CD4-positive, alpha-beta T cell treated with Interleukin-15 for 4 hours (primary cell): Measurements from ENCODE around the gene SMIM44.

Source experiments
- DNase-seq: peaks from one replicate; pipeline ENCODE4 v3.0.0-alpha.2; 2020; ENCODE audit warnings: low spot score

The SMIM44 gene

DNA sequence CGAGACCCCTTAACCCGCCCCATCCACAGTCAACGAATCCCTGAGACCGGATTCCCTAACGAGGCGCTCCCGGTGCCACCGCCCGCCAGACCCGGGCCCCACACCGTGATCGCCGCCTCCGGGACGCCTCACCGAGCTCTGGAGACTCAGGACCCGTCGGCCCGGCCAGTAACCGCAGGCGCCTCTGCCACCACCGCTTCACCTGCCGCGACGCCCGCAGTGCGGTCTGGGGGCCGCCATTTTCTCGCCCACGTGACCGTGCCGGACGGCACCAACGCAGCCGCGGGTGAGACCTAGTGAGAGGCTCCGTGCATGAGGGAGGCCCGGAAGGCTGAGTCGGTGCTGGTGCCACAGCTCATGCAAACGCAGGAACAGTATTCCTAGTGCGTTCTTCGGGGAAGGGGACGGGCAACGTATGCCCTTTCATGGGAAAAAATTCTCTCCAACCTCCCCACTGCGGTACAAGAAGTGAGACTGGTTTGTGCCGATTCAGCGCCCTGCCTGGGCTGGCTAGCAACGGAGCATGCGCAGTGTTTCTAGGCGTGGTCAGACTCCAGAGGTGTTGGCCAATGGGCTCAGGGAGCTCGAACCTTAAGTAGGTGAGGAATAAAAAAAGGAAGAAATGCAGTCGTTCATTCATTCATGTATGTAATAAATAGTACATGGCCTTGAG lies 17.3 kb upstream of the SMIM44 start, which contains the start of gene DOHH:
Gene DOHH (minus strand): TSS at position 246 of the 673 bp plus-strand sequence. CDS start 3,860 bp downstream, outside the sequence.
- DNase-seq = peak; percentile 98

DNA sequence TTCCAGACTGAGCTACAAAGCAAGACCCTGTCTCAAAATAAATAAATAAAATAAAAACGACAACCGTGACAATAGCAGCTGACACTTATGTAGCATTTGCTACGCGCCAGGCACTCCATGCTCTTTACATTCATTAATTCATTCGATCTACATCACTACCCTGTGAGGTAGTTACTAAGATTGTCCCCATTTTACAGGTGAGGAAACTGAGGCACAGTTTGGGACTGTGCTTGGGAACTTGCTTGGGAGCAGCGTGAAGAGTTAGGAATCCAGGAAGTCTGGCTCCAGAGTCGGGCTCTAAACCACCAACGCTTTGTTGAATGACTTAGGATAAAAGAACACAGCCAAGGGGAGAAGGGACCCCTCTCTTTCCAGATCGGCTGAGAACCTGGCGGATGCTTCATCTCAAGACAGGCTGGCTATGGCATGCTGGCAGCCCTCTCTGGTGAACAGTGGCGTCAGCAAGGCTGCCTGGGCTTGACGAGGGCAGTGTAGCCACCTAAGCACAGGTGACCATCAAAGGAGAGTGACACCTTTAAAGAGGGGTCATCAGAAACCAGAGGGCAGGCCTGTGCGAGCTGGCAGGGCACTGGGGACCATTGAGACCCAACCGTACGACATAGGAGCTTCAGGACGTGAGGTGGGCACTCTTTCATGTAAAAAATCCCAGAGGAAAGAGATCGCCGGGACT lies 16.6 kb upstream of the SMIM44 start:
- DNase-seq = no peak

- DNase-seq = no peak
These were observed 14.7 kb upstream of the SMIM44 start for GRCh38 chr19:3497757-3498520.

GRCh38 chr19:3496392-3497273 lies 13.4 kb upstream of the SMIM44 start:
- no peak for DNase-seq

DNA sequence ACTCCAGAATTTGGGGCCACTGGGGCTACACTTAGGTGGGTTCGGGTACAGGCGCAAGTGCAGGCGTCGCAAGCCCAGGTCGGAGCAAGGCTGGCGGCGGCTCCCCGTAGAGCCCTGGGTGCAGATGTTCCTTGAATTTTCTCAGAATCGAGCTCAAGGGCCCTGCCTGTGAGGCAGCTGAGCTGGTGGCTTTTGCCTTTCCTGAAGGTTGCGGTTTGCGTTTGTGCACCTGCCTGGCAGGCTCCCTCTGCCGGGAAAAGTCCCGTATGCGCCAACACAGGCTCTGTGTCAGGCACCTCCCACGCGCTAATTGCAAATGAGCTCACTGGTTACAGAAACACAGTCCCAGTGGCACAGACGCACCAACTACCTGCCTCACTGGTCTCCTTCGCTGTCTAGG lies 11.3 kb upstream of the SMIM44 start:
- DNase-seq = peak; percentile 69

DNA sequence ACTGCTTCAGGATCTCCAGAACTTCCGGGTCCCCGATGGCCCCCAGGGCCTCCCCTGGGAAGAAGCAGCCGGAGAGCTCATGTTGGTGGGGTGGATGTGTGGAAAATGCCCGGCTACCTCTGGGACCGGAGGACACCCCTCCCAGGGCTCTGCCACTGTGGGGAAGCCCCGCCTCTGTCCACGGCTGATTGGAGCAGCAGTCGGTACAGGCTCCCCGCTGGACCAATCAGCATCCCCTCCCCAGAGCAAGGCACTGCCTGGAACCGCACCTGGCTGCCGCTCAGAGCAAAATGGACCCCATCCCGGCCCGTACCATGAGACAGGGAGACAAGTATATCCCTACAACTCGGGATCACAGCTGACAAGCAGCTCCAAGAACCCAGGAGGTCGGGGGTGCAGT lies 10.8 kb upstream of the SMIM44 start:
- peak; percentile 21 for DNase-seq

DNA sequence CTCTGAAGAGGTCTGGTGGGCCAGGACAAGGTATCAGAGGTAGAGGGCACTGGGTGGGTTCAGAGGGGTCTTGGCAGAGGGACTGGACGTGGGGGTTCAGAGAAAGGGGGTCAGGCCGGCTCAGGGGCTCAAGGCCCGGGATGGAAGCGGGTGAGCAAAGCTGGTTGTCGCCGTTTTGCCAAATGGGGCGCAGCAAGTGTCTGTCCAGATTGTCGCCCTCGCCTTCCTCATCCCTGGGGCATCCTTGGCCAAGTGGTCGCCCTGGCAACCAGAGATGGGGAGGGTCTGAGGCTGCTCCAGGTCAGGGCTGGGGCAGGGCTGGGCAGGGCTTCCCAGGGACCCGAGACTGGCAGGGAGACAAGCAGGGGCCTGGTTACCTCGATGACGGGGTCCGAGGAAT lies 10.4 kb upstream of the SMIM44 start:
- DNase-seq = no peak

- DNase-seq = no peak
These were observed 9.7 kb upstream of the SMIM44 start for GRCh38 chr19:3492919-3493318.

- DNase-seq = no peak
These were observed 9.0 kb upstream of the SMIM44 start for GRCh38 chr19:3492131-3492839.

GRCh38 chr19:3491396-3492119 lies 8.3 kb upstream of the SMIM44 start:
- DNase-seq = no peak

GRCh38 chr19:3482507-3483225 lies 575 bp downstream of the SMIM44 start:
- no peak for DNase-seq

- no peak for DNase-seq
These were observed 1.8 kb downstream of the SMIM44 start for GRCh38 chr19:3481241-3482090.

GRCh38 chr19:3480383-3481091 lies 2.7 kb downstream of the SMIM44 start, which contains the start of gene SMIM24:
TSS of gene SMIM24 (minus strand) at chr19:3480525. CDS start at chr19:3480463, 62 bp downstream.
- DNase-seq = no peak

DNA sequence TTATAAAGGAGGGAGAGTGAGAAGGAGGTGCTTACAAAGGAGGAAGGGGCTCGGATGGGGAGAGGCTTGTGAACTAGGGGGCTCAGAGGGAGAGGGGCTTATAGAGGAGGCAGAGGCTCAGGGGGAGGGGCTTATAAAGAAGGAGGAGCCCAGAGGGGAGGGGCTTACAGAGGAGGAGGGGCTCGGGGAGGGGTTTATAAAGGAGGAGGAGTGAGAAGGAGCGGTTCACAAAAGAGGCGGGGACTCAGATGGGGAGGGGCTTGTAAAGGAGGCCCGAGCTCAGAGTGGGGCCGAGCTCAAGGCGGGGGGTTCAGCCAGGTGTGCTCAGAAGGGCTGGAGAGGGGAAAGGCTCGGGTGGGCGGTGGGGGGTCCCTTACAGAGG lies 3.4 kb downstream of the SMIM44 start:
- DNase-seq = no peak

GRCh38 chr19:3479177-3479833 lies 3.9 kb downstream of the SMIM44 start:
- peak; percentile 38 for DNase-seq

GRCh38 chr19:3478409-3479176 lies 4.6 kb downstream of the SMIM44 start:
- DNase-seq = no peak

DNA sequence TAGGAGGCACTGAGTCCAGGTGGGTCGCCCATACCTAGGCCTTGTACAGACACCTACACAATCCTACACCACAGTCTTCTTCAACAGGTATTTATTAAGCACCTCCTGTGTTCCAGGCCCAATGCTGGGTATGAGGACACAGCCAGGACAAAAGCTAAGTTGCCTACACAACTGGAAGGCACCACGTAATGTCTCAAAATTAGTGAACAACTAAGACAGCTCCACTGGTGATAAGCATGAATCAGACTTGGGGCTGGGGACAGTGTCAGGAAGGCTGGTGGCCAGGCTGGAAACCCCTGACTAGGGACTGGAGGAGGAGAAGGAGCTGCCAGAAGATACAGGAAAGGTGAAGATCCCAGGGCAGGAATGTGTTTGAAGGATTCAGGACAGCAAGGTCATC lies 5.3 kb downstream of the SMIM44 start:
- no peak for DNase-seq
